OCI-LY1 (cell line): Measurements from ENCODE around the gene SLC43A3.

Experiments
- H2AFZ ChIP-seq: fragments of 200-600 bp; sonication (generic), shearing (Covaris generic); 2 replicates; pipeline ENCODE4 v1.6.0; 2014; ENCODE audit warnings: antibody characterized with exemption, mild to moderate bottlenecking, low read length
- H3F3A ChIP-seq: fragments of 200-600 bp; sonication (generic), shearing (Covaris generic); 2 replicates; pipeline ENCODE4 v1.6.0; 2014; ENCODE audit warnings: mild to moderate bottlenecking, antibody characterized with exemption, low read length, moderate library complexity; ENCODE audit not compliant: insufficient read depth
- H3K27ac ChIP-seq: fragments of 200-600 bp; sonication (generic); 2 replicates; pipeline ENCODE4 v1.5.1; 2014; ENCODE audit warnings: low read length, mixed run types, mild to moderate bottlenecking, low read depth; ENCODE audit not compliant: poor library complexity, severe bottlenecking
- H3K27me3 ChIP-seq: fragments of 200-600 bp; sonication (generic); 2 replicates; pipeline ENCODE4 v1.6.0; 2014; ENCODE audit warnings: antibody characterized with exemption, mild to moderate bottlenecking, low read length, moderate library complexity; ENCODE audit not compliant: insufficient read depth
- H3K36me3 ChIP-seq: fragments of 200-600 bp; sonication (generic); 2 replicates; pipeline ENCODE4 v1.6.1; 2014; ENCODE audit warnings: mild to moderate bottlenecking, antibody characterized with exemption, low read length, moderate library complexity, mixed read lengths; ENCODE audit not compliant: insufficient read depth
- H3K4me1 ChIP-seq: fragments of 200-600 bp; sonication (generic); 2 replicates; pipeline ENCODE4 v1.5.1; 2014; ENCODE audit warnings: mild to moderate bottlenecking, low read length, moderate library complexity; ENCODE audit not compliant: insufficient read depth, severe bottlenecking
- H3K4me2 ChIP-seq: fragments of 200-600 bp; sonication (generic), shearing (Covaris generic); 2 replicates; pipeline ENCODE4 v1.6.1; 2014; ENCODE audit warnings: low read length
- H3K4me3 ChIP-seq: fragments of 200-600 bp; sonication (generic); 2 replicates; pipeline ENCODE4 v1.5.1; 2014; ENCODE audit warnings: low read length, low read depth, mild to moderate bottlenecking, mixed read lengths; ENCODE audit not compliant: poor library complexity, severe bottlenecking
- H3K79me2 ChIP-seq: fragments of 200-600 bp; shearing (Covaris generic); 2 replicates; pipeline ENCODE4 v1.6.1; 2016; ENCODE audit warnings: mixed run types, low read length, mixed read lengths; ENCODE audit not compliant: insufficient read depth
- H3K9ac ChIP-seq: fragments of 200-600 bp; sonication (generic), shearing (Covaris generic); 2 replicates; pipeline ENCODE4 v1.6.1; 2014; ENCODE audit warnings: mild to moderate bottlenecking, low read length, mixed read lengths
- H3K9me2 ChIP-seq: fragments of 200-600 bp; sonication (generic), shearing (Covaris generic); 2 replicates; pipeline ENCODE4 v1.6.1; 2014; ENCODE audit warnings: low read depth, mild to moderate bottlenecking, low read length, mixed read lengths
- H3K9me3 ChIP-seq: fragments of 200-600 bp; shearing (Covaris generic); 2 replicates; pipeline ENCODE4 v1.6.1; 2014; ENCODE audit warnings: low read length, mixed read lengths
- H4K20me1 ChIP-seq: fragments of 200-600 bp; sonication (generic), shearing (Covaris generic); 2 replicates; pipeline ENCODE4 v1.6.0; 2016; ENCODE audit warnings: mild to moderate bottlenecking, low read length; ENCODE audit not compliant: insufficient read depth
- EZH2 ChIP-seq: fragments of 200-600 bp; sonication (generic), shearing (Covaris generic); IDR thresholded peaks from 2 replicates; pipeline ENCODE4 v1.8.0; 2017; ENCODE audit warnings: borderline replicate concordance, mixed run types, mild to moderate bottlenecking, antibody characterized with exemption, low read length, moderate library complexity, mixed read lengths
- TF ChIP-seq, protein P1 (sequence below): fragments of 200-600 bp; sonication (generic), shearing (Covaris generic); IDR thresholded peaks from 2 replicates; pipeline ENCODE4 v1.5.1; 2017; ENCODE audit warnings: mild to moderate bottlenecking, antibody characterized with exemption, low read length, moderate library complexity, mixed read lengths

SLC43A3 gene

DNA sequence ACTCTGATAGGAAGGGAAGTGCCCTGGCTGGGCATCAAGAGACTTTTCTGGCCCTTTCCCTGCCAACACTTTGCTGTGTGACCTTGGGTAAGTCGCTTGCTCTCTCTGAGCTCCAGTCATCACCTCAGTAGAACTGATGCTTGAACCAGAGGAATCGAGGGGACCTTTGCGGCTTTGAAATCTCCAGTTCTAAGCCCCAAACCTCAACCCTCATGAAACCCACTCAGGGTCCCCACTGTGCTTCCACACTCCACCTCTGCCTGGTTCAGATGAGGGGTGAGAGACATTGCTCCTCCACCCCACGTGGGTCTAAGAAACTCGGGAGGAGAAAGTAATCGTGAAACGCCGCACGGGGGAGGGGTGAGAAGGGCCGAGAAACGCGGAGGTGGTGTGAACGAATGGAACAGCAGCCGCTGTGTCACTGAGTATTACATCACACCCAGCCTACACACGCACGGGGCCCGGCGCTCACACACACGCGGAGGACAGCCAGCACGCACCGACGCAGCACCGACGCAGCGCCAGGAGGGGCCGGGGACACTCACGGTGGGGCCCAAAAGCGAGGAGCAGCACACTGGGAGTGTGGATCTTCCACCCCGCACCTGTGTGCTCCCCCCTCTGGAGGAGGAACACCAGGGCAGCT, 37.7 kb upstream of the SLC43A3 start:
- peaks cover 4% of the 10 kb centered on the region for H3K27me3 ChIP-seq
- no peaks in the 10 kb centered on the region for H4K20me1 ChIP-seq
- H2AFZ ChIP-seq: no peak overlapping the region
- H3K4me1 ChIP-seq: peaks cover 14% of the 10 kb centered on the region
- H3F3A ChIP-seq: no peaks in the 10 kb centered on the region
- no peak overlapping the region for H3K27ac ChIP-seq
- no peak overlapping the region for H3K4me3 ChIP-seq
- H3K9me2 ChIP-seq: no peaks in the 10 kb centered on the region
- H3K9me3 ChIP-seq: no peaks in the 10 kb centered on the region
- no peak overlapping the region for H3K4me2 ChIP-seq
- no peaks in the 10 kb centered on the region for H3K36me3 ChIP-seq
- no peaks in the 10 kb centered on the region for H3K79me2 ChIP-seq
- H3K9ac ChIP-seq: no peak overlapping the region
- no peak for TF ChIP-seq EZH2
- TF ChIP-seq, protein P1, sequence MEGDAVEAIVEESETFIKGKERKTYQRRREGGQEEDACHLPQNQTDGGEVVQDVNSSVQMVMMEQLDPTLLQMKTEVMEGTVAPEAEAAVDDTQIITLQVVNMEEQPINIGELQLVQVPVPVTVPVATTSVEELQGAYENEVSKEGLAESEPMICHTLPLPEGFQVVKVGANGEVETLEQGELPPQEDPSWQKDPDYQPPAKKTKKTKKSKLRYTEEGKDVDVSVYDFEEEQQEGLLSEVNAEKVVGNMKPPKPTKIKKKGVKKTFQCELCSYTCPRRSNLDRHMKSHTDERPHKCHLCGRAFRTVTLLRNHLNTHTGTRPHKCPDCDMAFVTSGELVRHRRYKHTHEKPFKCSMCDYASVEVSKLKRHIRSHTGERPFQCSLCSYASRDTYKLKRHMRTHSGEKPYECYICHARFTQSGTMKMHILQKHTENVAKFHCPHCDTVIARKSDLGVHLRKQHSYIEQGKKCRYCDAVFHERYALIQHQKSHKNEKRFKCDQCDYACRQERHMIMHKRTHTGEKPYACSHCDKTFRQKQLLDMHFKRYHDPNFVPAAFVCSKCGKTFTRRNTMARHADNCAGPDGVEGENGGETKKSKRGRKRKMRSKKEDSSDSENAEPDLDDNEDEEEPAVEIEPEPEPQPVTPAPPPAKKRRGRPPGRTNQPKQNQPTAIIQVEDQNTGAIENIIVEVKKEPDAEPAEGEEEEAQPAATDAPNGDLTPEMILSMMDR: no peak

GRCh38 chr11:57463671-57464538, 37.0 kb upstream of the SLC43A3 start:
- H3K27me3 ChIP-seq: peaks cover 4% of the 10 kb centered on the region
- H3F3A ChIP-seq: no peaks in the 10 kb centered on the region
- H3K4me2 ChIP-seq: no peak overlapping the region
- no peak overlapping the region for H3K4me3 ChIP-seq
- no peaks in the 10 kb centered on the region for H4K20me1 ChIP-seq
- H3K9me3 ChIP-seq: no peaks in the 10 kb centered on the region
- peaks cover 21% of the 10 kb centered on the region for H3K4me1 ChIP-seq
- H3K9ac ChIP-seq: no peak overlapping the region
- H3K9me2 ChIP-seq: no peaks in the 10 kb centered on the region
- TF ChIP-seq, protein P1: no peak
- no peak for TF ChIP-seq EZH2
- H2AFZ ChIP-seq: no peak overlapping the region
- H3K36me3 ChIP-seq: no peaks in the 10 kb centered on the region
- no peak overlapping the region for H3K27ac ChIP-seq
- no peaks in the 10 kb centered on the region for H3K79me2 ChIP-seq

DNA sequence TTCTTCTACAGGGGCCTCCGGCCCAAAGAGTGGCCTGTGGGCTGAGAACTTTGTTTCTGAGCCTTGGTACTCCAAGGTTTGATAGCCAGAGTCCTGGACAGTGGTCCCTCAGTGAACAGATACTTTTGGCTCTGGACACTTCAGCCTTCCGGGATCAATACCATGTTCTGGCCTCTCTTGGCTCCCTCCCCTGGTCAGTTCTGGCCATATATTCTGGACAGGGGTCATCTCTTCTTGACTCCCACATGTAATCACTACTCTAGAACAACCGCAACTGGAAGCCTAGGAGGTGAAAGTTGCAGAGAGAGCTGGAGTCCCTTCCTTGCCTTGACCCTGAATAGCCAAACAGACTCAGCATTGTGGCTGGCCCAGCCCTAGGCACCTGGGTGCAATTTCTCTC, 35.7 kb upstream of the SLC43A3 start:
- Histone ChIP-seq H4K20me1 (no peaks in the 10 kb centered on the region), H3K79me2 (no peaks in the 10 kb centered on the region), H2AFZ (no peak overlapping the region), H3K9me3 (no peaks in the 10 kb centered on the region), H3K9me2 (no peaks in the 10 kb centered on the region), H3K27ac (no peak overlapping the region), H3K4me2 (no peak overlapping the region), H3K27me3 (peaks cover 4% of the 10 kb centered on the region), H3K4me3 (no peak overlapping the region), H3K4me1 (peaks cover 33% of the 10 kb centered on the region), H3F3A (no peaks in the 10 kb centered on the region), H3K36me3 (no peaks in the 10 kb centered on the region), H3K9ac (no peak overlapping the region)
- TF ChIP-seq EZH2: no peak
- TF ChIP-seq, protein P1: no peak
